ENCODE data around the gene NACC2.

- TF ChIP-seq ZNF660 (tag by site-specific recombination; IDR thresholded peaks at IDR 0.05) (no peak), ATF2 (tag by site-specific recombination; IDR thresholded peaks at IDR 0.05; ENCODE audit: low read depth) (no peak), GLI4 (tag by site-specific recombination; IDR thresholded peaks at IDR 0.05) (no peak), ZNF416 (tag by site-specific recombination; IDR thresholded peaks at IDR 0.05) (no peak), INSM2 (tag by site-specific recombination; IDR thresholded peaks at IDR 0.05) (no peak), ZNF580 (tag by site-specific recombination; IDR thresholded peaks at IDR 0.05) (no peak), ZNF121 (tag by site-specific recombination; IDR thresholded peaks at IDR 0.05) (no peak)
- TF ChIP-seq, protein P1, sequence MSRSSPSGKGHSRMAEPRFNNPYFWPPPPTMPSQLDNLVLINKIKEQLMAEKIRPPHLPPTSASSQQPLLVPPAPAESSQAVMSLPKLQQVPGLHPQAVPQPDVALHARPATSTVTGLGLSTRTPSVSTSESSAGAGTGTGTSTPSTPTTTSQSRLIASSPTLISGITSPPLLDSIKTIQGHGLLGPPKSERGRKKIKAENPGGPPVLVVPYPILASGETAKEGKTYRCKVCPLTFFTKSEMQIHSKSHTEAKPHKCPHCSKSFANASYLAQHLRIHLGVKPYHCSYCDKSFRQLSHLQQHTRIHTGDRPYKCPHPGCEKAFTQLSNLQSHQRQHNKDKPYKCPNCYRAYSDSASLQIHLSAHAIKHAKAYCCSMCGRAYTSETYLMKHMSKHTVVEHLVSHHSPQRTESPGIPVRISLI (tag by site-specific recombination; IDR thresholded peaks at IDR 0.05), result no peak
- TF ChIP-seq, protein P2, sequence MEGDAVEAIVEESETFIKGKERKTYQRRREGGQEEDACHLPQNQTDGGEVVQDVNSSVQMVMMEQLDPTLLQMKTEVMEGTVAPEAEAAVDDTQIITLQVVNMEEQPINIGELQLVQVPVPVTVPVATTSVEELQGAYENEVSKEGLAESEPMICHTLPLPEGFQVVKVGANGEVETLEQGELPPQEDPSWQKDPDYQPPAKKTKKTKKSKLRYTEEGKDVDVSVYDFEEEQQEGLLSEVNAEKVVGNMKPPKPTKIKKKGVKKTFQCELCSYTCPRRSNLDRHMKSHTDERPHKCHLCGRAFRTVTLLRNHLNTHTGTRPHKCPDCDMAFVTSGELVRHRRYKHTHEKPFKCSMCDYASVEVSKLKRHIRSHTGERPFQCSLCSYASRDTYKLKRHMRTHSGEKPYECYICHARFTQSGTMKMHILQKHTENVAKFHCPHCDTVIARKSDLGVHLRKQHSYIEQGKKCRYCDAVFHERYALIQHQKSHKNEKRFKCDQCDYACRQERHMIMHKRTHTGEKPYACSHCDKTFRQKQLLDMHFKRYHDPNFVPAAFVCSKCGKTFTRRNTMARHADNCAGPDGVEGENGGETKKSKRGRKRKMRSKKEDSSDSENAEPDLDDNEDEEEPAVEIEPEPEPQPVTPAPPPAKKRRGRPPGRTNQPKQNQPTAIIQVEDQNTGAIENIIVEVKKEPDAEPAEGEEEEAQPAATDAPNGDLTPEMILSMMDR (tag by site-specific recombination; IDR thresholded peaks at IDR 0.05), result no peak
- TF ChIP-seq, protein P3, sequence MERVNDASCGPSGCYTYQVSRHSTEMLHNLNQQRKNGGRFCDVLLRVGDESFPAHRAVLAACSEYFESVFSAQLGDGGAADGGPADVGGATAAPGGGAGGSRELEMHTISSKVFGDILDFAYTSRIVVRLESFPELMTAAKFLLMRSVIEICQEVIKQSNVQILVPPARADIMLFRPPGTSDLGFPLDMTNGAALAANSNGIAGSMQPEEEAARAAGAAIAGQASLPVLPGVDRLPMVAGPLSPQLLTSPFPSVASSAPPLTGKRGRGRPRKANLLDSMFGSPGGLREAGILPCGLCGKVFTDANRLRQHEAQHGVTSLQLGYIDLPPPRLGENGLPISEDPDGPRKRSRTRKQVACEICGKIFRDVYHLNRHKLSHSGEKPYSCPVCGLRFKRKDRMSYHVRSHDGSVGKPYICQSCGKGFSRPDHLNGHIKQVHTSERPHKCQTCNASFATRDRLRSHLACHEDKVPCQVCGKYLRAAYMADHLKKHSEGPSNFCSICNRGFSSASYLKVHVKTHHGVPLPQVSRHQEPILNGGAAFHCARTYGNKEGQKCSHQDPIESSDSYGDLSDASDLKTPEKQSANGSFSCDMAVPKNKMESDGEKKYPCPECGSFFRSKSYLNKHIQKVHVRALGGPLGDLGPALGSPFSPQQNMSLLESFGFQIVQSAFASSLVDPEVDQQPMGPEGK (tag by site-specific recombination; IDR thresholded peaks at IDR 0.05), result no peak
These were observed 47.9 kb downstream of the NACC2 start for GRCh38 chr9:136047076-136047774.

Data from HEK293 (cell line).